Activated CD4-positive, CD25-positive, alpha-beta regulatory T cell treated with anti-CD3 and anti-CD28 coated beads, Interleukin-2, amount 50 U/mL, for 24 hours (primary cell): Measurements from ENCODE around the gene PTCRA.
"Not testable (repeated sequence)": the region's sequence is repeated elsewhere in the genome, so short reads cannot be mapped to it uniquely, and the experiment has no call there.

ENCODE experiments used
- ATAC-seq, 2 donors: fragments of 150-1000 bp; cut with Tn5 transposase; one replicate each; pipeline ENCODE4 v1.10.0; 2021; ENCODE audit warnings: mild to moderate bottlenecking in 1 of 2, moderate library complexity in 1 of 2

PTCRA gene

GRCh38 chr6:42947950-42948349 is 32.1 kb downstream of the PTCRA start:
- ATAC-seq: no peak

- ATAC-seq: no peak
Observed at GRCh38 chr6:42952389-42952788, 36.5 kb downstream of the PTCRA start.

GRCh38 chr6:42954405-42954804 is 38.6 kb downstream of the PTCRA start:
- not testable (repeated sequence) for ATAC-seq

GRCh38 chr6:42958125-42958524 is 42.3 kb downstream of the PTCRA start:
- ATAC-seq: no peak

- ATAC-seq: no peak
Observed at GRCh38 chr6:42959917-42960242, 44.0 kb downstream of the PTCRA start.

- peak; percentile 79 to 83 for ATAC-seq
Observed at GRCh38 chr6:42960243-42961019, 44.6 kb downstream of the PTCRA start, which contains the start of gene GNMT. Gene GNMT (plus strand): TSS chr6:42960754. CDS start chr6:42960768, 14 bp downstream.

- no peak for ATAC-seq
Observed at GRCh38 chr6:42961020-42961470, 45.2 kb downstream of the PTCRA start.

- no peak for ATAC-seq
Observed at GRCh38 chr6:42962096-42962495, 46.2 kb downstream of the PTCRA start.

- ATAC-seq: no peak
Observed at GRCh38 chr6:42962502-42963178, 46.8 kb downstream of the PTCRA start.

GRCh38 chr6:42963179-42963854 is 47.5 kb downstream of the PTCRA start:
- ATAC-seq: no peak

GRCh38 chr6:42963855-42964605 is 48.2 kb downstream of the PTCRA start:
- ATAC-seq: peak; percentile 30 to 46

- ATAC-seq: no peak
Observed at GRCh38 chr6:42966571-42966970, 50.7 kb downstream of the PTCRA start.

GRCh38 chr6:42967228-42967627 is 51.4 kb downstream of the PTCRA start:
- ATAC-seq: no peak

GRCh38 chr6:42968126-42968701 is 52.4 kb downstream of the PTCRA start:
- no peak for ATAC-seq

GRCh38 chr6:42968783-42969182 is 52.9 kb downstream of the PTCRA start:
- ATAC-seq: no peak

GRCh38 chr6:42969431-42969830 is 53.6 kb downstream of the PTCRA start:
- no peak for ATAC-seq

- no peak for ATAC-seq
Observed at GRCh38 chr6:42969934-42970333, 54.1 kb downstream of the PTCRA start.

- peak; percentile 62 to 67 for ATAC-seq
Observed at GRCh38 chr6:42970871-42971612, 55.2 kb downstream of the PTCRA start.

GRCh38 chr6:42971746-42972327 is 56.0 kb downstream of the PTCRA start:
- no peak for ATAC-seq

GRCh38 chr6:42973926-42974325 is 58.1 kb downstream of the PTCRA start:
- no peak for ATAC-seq

- ATAC-seq: no peak
Observed at GRCh38 chr6:42974919-42975505, 59.2 kb downstream of the PTCRA start.
